ENCODE results near the gene LRPAP1. TPM values are rescaled to one million over a fixed set of nuclear protein-coding genes. Genes with fewer than 3 reads are reported as not detected.

LRPAP1 gene
- total RNA-seq, 1 experiment from 2014 or later, result 109 TPM

- ChIA-PET POLR2A (no interaction called here), CTCF (interaction anchor here (0.8 kb wide), 1 partner anchor 8 kb away, joined by 5 read pairs; no protein-coding TSS in a partner anchor), RAD21 (ENCODE audit: low non-redundant PET in 1 of 2, low total read pairs in 2 of 2, uncharacterized antibody in 2 of 2, unreplicated experiment in 2 of 2) (no interaction called here)
- no peaks in the 10 kb centered on the region for H3K36me3 ChIP-seq (ENCODE audit: control insufficient read depth in 1 of 2, insufficient read depth in 2 of 2, low read length in 2 of 2)
- ATAC-seq, result no peak
- H3K9me2 ChIP-seq (ENCODE audit: insufficient read depth), result no peaks in the 10 kb centered on the region
- H3K4me3 ChIP-seq (replicated peaks in 1 of 2; ENCODE audit: low read depth in 1 of 2, low read length in 2 of 2), result no peak overlapping the region
- no TSS peak for BruUV-seq (replicated peaks)
- H3K79me2 ChIP-seq (ENCODE audit: insufficient read depth, low read length), result no peaks in the 10 kb centered on the region
- no peaks in the 10 kb centered on the region for H3K27me3 ChIP-seq (ENCODE audit: insufficient read depth, low read length)
- no peak overlapping the region for H2AFZ ChIP-seq (ENCODE audit: low read depth, low read length, poor library complexity, severe bottlenecking)
- peaks cover 0 to 5% of the 10 kb centered on the region in 2 experiments; a peak in 1 of 4 replicates for H3K9me3 ChIP-seq (ENCODE audit: control insufficient read depth in 1 of 2, insufficient read depth in 1 of 2, low read depth in 1 of 2, low read length in 2 of 2)
- no peaks in the 10 kb centered on the region for H3K4me1 ChIP-seq (ENCODE audit: control insufficient read depth in 1 of 2, insufficient read depth in 2 of 2, low read length in 2 of 2)
- H3K9ac ChIP-seq (ENCODE audit: low read length), result no peak overlapping the region
- TF ChIP-seq CTCF (IDR thresholded peaks at IDR 0.05 in 2 of 3, conservative IDR thresholded peaks at IDR 0.05 in 1 of 3; ENCODE audit: borderline replicate concordance in 1 of 3, insufficient read depth in 1 of 3, low read depth in 2 of 3, low read length in 2 of 3) (no peak), RAD21 (IDR thresholded peaks at IDR 0.05; ENCODE audit: low read depth) (no peak), EZH2 (IDR thresholded peaks at IDR 0.05) (no peak), POLR2AphosphoS5 (IDR thresholded peaks at IDR 0.05; ENCODE audit: low read depth, low read length) (no peak), ZFX (IDR thresholded peaks at IDR 0.05) (no peak), ATF3 (IDR thresholded peaks at IDR 0.05) (no peak), POLR2A (IDR thresholded peaks at IDR 0.05; ENCODE audit: borderline replicate concordance, extremely low read depth, insufficient read depth, insufficient read length) (no peak), SP1 (IDR thresholded peaks at IDR 0.05; ENCODE audit: low read depth) (no peak), MAX (IDR thresholded peaks at IDR 0.05) (no peak), JUND (IDR thresholded peaks at IDR 0.05) (no peak), SIN3A (IDR thresholded peaks at IDR 0.05; ENCODE audit: low read depth) (no peak), ZBTB33 (IDR thresholded peaks at IDR 0.05; ENCODE audit: extremely low read depth, insufficient replicate concordance, low read length) (no peak), CEBPB (IDR thresholded peaks at IDR 0.05; ENCODE audit: low read depth) (no peak), ELF1 (IDR thresholded peaks at IDR 0.05; ENCODE audit: borderline replicate concordance, low read depth) (no peak), YY1 (IDR thresholded peaks at IDR 0.05; ENCODE audit: extremely low read depth, insufficient replicate concordance, low read depth, low read length) (no peak), FOSL1 (IDR thresholded peaks at IDR 0.05; ENCODE audit: low read depth) (no peak), REST (IDR thresholded peaks at IDR 0.05; ENCODE audit: low read depth) (no peak)
- no peaks in the 10 kb centered on the region for H4K20me1 ChIP-seq (ENCODE audit: insufficient read depth)
- DNase-seq (ENCODE audit: low read depth, low spot score), result no peak
- intact Hi-C loops (cut with micrococcal nuclease), result no loop called here
- H3K4me2 ChIP-seq (ENCODE audit: low read length), result no peak overlapping the region
- no peak overlapping the region for H3K27ac ChIP-seq (ENCODE audit: low read depth, low read length)
These were observed 59.6 kb downstream of the LRPAP1 start for GRCh38 chr4:3472411-3473141.

Data from HCT116 (cell line).